Activated T-helper 1 cell treated with anti-CD3 and anti-CD28 coated beads, Interleukin-2, amount 50 U/mL, for 16 hours (primary cell): ENCODE results near the gene AHR.

Source experiments
- DNase-seq, 2 donors: peaks; one replicate each; pipeline ENCODE4 v3.0.0-alpha.2; 2020; ENCODE audit warnings: low read depth in 1 of 2, low spot score in 1 of 2

The AHR gene

DNA sequence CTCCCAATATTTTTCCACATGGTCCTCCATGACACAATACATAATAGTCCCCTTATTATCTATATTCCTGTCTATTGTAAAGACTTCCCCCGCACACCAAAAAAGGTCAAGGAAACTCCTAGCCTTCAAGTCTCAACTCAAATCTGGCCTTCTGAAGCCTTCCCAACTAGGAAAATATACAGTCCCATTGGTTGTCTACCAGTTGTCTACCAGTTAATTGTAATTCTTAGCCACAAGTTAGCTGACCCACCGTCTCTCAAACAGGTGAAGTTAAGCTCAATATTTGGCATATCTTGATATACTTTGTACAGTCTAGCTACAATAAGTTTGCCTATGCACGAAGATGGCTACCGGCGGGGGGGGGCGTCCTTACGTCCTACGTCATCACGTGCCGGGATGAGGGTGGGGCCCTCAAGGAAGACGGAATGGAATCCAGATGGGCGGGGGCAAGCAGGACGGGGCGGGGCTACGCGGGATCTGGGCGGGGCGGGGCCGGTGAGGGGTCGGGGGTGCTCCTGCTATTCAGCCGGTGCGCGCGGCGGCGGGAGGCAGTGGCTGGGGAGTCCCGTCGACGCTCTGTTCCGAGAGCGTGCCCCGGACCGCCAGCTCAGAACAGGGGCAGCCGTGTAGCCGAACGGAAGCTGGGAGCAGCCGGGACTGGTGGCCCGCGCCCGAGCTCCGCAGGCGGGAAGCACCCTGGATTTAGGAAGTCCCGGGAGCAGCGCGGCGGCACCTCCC, at the start of gene AHR:
Gene AHR, plus strand, starts transcription at position 551 of the 738 bp plus-strand sequence. CDS start 613 bp downstream, outside the sequence.
- peak; percentile 79 to 80 for DNase-seq

- no peak for DNase-seq
Observed at GRCh38 chr7:17253885-17254284, 44.6 kb upstream of the AHR start.

DNA sequence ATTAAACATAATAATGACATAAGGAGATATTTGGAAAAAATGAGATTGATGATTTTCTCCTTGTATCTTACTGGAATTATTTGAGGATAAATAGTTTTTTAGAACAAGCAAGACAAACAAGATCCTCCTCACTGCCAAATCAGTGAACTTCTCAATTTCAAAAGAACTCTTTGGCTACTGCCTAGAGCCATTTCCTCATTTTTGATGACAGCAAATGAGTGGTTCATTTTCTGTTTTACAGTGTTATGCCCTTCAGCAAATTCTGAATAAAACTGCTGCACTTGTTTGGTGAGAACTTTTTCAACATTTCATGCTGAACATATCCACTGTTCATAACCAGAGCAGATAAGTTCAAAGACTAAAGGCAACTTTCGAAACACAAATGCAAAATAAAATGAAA, 42.5 kb upstream of the AHR start:
- no peak for DNase-seq

GRCh38 chr7:17256375-17256774, 42.1 kb upstream of the AHR start:
- DNase-seq = no peak

DNA sequence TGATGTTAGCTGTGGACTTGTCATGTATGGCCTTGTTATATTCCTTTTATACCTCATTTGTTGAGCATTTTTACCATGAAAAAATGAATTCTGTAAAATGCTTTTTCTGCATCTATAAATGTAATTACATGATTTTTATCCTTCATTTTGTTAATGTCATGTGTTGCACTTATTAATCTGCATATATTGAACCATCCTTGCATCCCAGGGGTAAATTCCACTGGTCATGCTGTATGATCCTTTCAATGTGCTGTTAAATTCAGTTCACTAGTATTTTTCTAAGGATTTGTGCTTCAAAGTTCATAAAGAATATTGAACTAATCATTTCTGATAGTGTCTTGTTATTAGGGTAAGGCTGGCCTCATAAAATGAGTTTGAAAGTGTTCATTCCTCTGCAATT, 31.9 kb upstream of the AHR start:
- DNase-seq = no peak

DNA sequence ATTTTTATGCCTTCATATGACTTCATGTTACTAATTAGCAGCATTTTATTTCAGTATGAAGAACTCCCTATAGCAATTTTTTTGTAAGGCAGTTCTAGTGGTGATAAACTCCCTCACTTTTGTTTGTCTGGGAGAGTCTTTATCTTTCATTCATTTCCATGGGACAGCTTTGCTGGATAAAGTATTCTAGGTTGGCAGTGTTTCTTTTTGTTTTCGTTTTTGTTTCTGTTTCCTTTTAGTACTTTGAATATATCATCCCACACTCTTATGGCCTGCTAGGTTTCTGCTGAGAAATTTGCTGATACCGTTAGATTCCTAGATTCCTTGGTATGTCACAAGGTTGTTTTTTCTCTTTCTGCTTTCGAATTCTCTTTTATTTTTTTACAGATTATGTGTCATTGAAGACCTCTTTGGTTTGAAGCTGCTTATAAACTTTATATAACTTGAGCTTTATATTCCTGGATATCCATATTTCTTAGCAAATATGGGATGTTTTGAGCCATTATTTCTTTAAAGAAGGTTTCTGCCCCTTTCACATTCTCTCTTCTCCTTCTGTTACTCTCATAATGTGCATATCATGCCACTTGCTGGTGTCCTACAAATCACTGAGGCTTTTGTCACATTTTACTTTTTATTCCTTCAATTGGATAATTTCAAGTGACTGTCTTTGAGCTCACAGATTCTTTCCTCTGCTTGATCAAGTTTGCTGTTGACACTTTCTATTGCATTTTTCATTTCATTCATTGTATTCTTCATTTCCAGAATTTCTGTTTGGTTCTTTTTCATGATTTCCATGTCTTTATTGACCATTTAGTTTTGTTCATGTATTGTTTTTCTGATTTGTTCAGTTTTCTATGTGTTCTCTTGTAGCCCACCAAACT, 28.9 kb upstream of the AHR start:
- no peak for DNase-seq

DNA sequence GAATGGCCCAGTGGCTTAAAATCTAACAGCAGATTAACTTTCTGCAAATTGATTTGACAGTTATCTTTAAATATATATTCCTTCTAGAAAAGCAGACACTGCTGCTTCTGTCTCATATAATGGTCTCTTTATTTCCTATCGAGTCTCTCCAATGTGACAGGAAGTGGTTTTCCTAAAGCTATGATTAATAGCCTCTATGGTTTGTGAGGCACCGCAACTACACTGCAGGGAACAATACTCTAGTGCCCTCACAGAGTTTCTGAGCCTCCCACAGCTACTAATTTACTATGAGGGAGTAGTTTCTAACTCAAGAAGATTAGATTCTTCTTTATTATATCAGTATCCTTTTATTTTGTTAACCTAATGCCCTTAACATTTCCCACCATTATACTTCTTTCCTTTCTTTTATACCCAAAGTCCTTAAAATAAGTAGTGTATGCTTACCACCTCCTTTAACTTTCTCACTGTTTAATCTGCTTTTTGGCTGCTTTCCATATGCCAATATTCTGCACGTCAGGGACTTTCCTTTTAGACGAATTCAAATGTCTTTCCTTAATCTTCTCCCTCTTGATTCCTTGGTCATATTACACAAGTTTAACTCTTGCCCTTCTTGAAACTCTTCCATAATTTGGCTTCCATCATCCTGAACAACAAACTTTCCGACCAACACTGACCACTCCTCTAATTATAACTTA, 23.8 kb upstream of the AHR start:
- DNase-seq = no peak

DNA sequence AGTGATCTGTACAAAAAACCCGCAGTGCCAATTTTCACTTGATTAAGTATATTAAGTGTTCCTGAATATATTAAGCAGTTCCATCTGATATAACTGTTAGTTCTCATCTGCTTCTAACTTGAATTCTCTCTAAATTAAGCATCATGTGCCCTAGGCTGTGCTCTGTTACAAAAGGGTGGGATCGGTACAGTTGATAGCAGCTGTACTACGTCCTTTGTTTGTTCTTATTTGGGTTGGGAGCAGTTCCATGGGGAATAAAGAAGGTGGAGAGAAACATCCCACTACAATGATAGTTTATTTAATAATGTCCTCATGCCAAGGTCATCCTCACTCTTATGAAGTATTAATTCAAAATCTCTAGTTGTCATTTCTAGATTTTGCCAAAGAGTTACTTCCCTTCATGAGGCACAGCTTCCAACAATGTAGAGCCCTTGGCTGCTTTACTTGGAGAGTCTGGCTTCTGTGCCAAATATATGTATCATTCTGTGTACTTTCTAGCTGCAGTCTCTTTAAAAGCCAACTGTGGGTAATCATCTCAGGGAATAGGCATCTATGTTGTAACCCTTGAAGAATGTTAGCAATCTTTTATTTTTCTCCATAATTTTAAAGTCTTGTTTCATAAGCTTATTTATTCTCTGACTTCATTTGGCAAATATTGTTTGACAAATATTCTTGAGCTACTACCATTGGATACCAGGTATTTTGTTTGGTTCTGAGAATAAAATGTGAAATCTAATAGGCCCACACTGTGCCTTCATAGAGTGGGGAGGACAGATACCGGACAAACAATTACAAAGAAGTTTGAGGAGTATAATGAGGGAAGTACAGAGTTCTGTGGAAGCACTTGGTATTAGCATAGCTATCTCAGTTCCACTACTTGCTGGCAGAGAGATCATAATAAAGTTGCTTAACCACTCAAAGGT, 22.4 kb upstream of the AHR start:
- DNase-seq = no peak

DNA sequence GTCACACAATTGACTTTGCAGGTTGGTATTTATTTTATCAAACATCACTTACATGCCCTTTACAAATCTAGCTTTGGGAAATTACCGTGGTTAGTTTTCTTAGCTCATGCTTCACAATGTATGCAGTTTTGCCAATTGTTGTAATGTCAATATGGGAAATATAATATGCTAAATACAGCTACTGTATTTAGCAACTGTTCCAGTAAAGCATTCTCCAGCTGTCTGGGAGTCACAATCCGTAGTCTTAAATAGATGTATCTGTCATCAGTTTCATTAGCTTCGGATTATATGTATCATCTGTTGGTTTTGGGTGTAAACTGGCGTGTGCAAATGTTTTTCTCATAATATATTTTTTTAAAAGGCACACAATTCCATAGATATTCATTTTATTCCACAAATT, 19.4 kb upstream of the AHR start:
- no peak for DNase-seq

DNA sequence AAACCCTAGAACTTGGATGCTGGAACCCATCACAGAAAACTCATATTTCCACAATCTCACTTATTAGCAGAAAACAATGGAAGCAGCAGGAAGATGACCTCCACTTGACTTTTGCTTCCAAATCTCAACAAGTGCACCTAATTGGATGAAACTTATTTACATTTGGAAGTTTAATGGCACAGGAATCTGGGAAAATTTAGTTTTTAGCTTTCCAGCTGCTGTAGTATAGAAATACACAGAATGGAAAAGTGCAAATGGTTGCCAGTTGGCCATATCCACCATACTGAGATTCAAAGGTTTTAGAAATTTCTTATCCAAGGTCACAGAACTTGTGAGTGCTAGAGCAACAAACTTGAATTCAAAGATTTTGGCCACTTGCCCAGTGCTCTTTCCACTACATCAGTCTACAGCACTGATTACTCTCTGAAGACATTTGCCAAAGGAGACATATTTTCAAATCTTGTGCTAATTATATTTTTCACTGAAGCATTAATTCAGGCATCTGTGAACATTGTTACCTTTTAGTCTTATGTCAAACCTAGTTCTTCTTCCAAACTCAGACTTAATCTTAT, 9.3 kb upstream of the AHR start:
- DNase-seq = no peak

DNA sequence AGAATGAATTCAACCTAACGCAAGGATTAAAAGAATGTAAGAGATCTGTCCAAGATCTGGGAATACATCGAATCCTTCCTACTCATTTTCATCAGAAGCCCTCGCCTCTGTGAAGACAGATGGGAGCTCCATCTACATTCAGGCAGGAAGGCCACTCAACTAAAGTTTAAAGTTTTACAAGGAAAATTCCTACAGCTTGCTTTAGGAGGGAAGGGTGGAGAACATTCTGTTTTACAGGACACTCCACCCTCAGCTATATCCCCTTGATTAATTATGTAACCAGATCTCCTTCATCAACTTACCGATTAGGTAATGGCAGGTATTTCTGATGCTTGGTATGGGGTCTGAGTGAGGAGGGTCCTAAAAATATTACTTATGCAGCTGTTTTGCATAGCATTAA, 5.6 kb upstream of the AHR start:
- no peak for DNase-seq

DNA sequence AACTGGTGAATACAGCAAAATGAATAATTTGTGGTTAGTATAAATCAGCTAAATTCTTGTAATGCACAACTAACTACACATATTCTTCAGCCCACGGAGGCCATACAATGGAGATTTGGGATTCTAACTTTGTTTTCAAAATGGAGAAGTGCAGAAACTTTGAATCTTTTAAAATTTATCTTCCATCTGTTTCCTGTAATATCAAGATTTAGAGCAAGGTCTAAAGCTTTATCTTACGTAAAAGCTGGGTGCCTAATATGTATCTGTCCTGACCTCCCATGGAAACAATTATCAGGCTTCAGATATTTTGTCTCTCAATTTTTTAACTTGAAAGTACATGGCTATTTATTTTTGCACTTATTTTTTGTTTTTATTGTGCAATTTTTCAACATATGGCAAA, 5.0 kb upstream of the AHR start:
- no peak for DNase-seq

GRCh38 chr7:17297243-17297642, 1.2 kb upstream of the AHR start:
- no peak for DNase-seq

DNA sequence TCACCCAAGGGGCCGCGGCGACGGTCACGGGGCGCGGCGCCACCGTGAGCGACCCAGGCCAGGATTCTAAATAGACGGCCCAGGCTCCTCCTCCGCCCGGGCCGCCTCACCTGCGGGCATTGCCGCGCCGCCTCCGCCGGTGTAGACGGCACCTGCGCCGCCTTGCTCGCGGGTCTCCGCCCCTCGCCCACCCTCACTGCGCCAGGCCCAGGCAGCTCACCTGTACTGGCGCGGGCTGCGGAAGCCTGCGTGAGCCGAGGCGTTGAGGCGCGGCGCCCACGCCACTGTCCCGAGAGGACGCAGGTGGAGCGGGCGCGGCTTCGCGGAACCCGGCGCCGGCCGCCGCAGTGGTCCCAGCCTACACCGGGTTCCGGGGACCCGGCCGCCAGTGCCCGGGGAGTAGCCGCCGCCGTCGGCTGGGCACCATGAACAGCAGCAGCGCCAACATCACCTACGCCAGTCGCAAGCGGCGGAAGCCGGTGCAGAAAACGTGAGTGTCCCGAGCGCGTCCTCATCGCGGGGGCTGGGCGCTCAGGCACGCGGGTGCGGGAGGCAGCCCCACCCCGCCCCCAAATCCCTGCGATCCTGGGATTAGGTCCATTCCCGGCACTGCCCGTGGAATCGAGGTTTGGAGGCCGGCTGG, 509 bp downstream of the AHR start:
- peak; percentile 26 to 53 for DNase-seq

DNA sequence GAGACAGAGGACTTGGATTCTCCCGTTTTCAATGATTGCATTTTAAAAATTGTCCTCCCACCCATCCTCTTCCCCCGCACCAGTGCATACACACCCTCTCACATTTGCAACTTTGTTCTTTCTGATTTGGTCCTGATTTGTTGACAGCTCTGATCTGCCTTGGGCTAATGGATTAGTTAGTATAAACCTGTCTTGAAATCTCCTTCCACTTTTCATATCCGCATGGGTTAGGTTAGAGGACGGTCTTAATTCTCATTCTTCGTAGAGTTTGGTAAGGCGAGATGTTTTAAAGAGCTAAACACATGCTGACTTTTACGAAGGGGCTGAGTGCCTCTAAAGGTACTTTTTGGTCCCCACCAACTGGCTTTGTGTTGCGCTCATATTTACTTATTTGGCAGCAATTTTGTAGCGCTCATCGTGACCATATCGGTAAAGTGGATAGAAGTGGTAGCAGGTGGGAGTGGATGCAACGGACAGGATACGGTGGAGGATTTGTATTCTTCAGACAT, 1.1 kb downstream of the AHR start:
- DNase-seq = no peak

DNA sequence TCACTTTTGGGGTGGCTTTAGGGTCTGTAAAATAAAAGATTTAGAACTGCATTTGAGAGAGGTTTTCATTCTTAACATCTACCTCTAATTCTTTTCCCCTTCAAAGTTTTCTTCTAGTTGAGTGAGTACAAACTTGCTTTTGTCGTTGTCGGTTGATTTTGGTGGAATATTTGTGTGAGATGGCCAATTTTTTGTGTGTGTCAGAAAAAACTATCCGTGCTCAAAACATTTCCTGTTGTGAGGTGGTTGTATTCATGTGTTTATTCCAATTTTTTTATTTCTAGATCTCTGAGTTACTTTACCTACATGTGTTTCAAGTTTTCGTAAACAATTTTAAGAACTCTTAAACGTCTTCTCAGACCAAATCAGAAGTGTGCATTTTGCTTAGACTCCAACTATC, 1.6 kb downstream of the AHR start:
- DNase-seq = no peak

DNA sequence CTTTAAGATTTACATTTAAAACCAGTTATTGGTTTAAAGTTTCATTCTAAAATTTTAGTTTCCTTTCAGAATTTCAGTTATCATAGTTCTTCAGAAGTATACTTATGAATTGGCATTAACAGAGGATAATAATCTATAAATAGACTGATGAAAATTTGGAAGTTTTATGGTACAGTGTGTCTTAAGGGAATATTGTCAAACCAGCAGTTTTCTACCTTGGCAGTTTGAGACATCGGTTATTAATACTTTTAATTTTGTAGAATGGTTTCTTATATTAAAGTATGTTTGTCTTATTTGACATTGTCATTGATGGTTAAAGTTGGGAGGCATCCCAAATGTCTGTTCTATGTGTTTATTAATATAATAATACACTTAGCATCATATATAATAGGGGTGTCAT, 2.0 kb downstream of the AHR start:
- no peak for DNase-seq

DNA sequence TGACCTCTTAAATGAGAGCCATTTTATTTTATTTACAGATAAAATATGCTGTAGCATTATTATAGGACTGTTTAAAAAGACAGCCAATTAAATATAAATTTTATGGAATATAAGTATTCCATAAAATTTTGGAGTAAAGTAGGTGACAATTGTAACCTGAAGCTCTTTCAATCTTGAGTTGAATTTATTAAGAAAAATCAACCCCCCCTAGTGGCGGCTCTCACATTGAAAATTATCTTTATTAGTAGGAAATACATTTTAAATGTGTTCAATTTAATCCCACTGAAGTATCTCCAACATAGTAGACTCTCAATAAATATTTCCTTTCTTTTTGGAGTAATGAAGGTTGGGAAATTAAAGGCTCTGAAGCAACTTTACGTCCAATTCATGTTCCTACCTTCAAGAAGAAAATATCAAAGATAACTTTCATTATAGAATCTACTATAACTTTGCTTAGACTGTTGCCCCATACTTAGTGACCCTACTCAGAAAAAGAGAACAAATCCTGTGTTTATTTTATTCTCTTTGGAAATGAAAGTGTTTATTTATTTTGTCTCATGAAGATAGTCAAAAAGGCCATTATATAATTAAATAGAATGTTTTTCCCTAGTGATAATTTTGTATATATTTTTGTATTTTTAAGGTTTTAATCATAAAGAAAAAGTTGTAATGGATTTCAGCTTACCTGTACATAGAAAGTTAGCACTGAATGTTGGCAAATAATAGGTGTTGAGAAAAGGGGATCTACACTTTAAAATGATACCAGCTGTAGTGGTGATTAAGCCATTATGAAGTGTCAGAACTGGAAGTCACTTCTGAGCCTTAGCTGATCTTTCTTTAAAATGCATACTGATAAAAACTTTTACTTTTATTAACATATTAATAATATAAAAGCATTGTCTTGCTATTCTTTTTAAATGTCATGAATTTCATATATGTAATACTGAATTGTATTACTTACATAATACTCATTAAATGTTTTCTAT, 3.3 kb downstream of the AHR start:
- DNase-seq = no peak
